ENCODE data around the gene SEMA4A.
A peak's percentile ranks its signal among the peaks of the same experiment; 100 is the strongest.
"Not testable (repeated sequence)": the region's sequence is repeated elsewhere in the genome, so short reads cannot be mapped to it uniquely, and the experiment has no call there.

Gene SEMA4A

GRCh38 chr1:156160000-156160742, 6.8 kb downstream of the SEMA4A start:
- DNase-seq: no peak

- DNase-seq: peak; percentile 77
These were observed 7.4 kb downstream of the SEMA4A start for GRCh38 chr1:156160743-156161171.

GRCh38 chr1:156162430-156163037, 9.1 kb downstream of the SEMA4A start:
- DNase-seq: no peak

GRCh38 chr1:156163712-156164111, 10.3 kb downstream of the SEMA4A start:
- DNase-seq: no peak

GRCh38 chr1:156164125-156164831, 10.9 kb downstream of the SEMA4A start:
- DNase-seq: no peak

GRCh38 chr1:156165083-156165482, 11.7 kb downstream of the SEMA4A start:
- peak; percentile 17 for DNase-seq

- DNase-seq: no peak
These were observed 14.2 kb downstream of the SEMA4A start for GRCh38 chr1:156167536-156167935.

- no peak for DNase-seq
These were observed 19.5 kb downstream of the SEMA4A start for GRCh38 chr1:156172696-156173470.

- DNase-seq: no peak
These were observed 23.3 kb downstream of the SEMA4A start for GRCh38 chr1:156176610-156177210.

GRCh38 chr1:156177919-156178654, 24.7 kb downstream of the SEMA4A start:
- DNase-seq: no peak

GRCh38 chr1:156180471-156180870, 27.1 kb downstream of the SEMA4A start:
- DNase-seq: no peak

GRCh38 chr1:156181391-156181924, 28.1 kb downstream of the SEMA4A start:
- DNase-seq: not testable (repeated sequence)

- not testable (repeated sequence) for DNase-seq
These were observed 28.8 kb downstream of the SEMA4A start for GRCh38 chr1:156182010-156182779.

GRCh38 chr1:156186347-156187177, 33.2 kb downstream of the SEMA4A start:
- not testable (repeated sequence) for DNase-seq

- not testable (repeated sequence) for DNase-seq
These were observed 36.9 kb downstream of the SEMA4A start for GRCh38 chr1:156190265-156190664.

- no peak for DNase-seq
These were observed 38.0 kb downstream of the SEMA4A start for GRCh38 chr1:156191292-156191964.

GRCh38 chr1:156193208-156193487, 39.8 kb downstream of the SEMA4A start:
- DNase-seq: no peak

- DNase-seq: peak; percentile 99
These were observed 40.3 kb downstream of the SEMA4A start, which contains the start of gene SLC25A44 for GRCh38 chr1:156193488-156194299. SLC25A44 (plus strand) TSS chr1:156194104; CDS start chr1:156199848, 5,744 bp downstream.

- DNase-seq: no peak
These were observed 40.9 kb downstream of the SEMA4A start for GRCh38 chr1:156194300-156194652.

All from CD4-positive, alpha-beta T cell treated with Interleukin-10 for 1 hour (primary cell).